HG03469 (cell line): Measurements from ENCODE around the gene CIAO3.

ENCODE experiments used
- ATAC-seq: cut with Tn5 transposase; IDR thresholded peaks from one replicate; pipeline ENCODE4 v1.9.1; 2021; ENCODE audit warnings: mild to moderate bottlenecking, moderate library complexity, moderate number of reproducible peaks; ENCODE audit not compliant: unreplicated experiment

Gene CIAO3

GRCh38 chr16:736936-737481 lies 3.8 kb downstream of the CIAO3 start:
- ATAC-seq = no peak

- ATAC-seq = no peak
Measured at GRCh38 chr16:735982-736453, 4.8 kb downstream of the CIAO3 start.

GRCh38 chr16:734981-735881 lies 5.6 kb downstream of the CIAO3 start:
- no peak for ATAC-seq

- no peak for ATAC-seq
Measured at GRCh38 chr16:734208-734980, 6.4 kb downstream of the CIAO3 start.

GRCh38 chr16:733382-734207 lies 7.2 kb downstream of the CIAO3 start:
- ATAC-seq = no peak

GRCh38 chr16:732936-733335 lies 7.9 kb downstream of the CIAO3 start:
- no peak for ATAC-seq

- ATAC-seq = no peak
Measured at GRCh38 chr16:732332-732731, 8.5 kb downstream of the CIAO3 start.

GRCh38 chr16:730666-731509 lies 9.9 kb downstream of the CIAO3 start:
- ATAC-seq = no peak

- no peak for ATAC-seq
Measured at GRCh38 chr16:729768-730665, 10.8 kb downstream of the CIAO3 start.

- ATAC-seq = no peak
Measured at GRCh38 chr16:728890-729744, 11.7 kb downstream of the CIAO3 start.

GRCh38 chr16:728131-728889 lies 12.5 kb downstream of the CIAO3 start:
- no peak for ATAC-seq

GRCh38 chr16:727291-727977 lies 13.4 kb downstream of the CIAO3 start:
- no peak for ATAC-seq

- ATAC-seq = no peak
Measured at GRCh38 chr16:726438-727290, 14.1 kb downstream of the CIAO3 start, which contains the start of the genes CCDC78 and HAGHL. Gene CCDC78 (minus strand): TSS chr16:726443. CDS start chr16:726367, 76 bp downstream. Gene HAGHL (plus strand): TSS chr16:727106. CDS start chr16:727510, 404 bp downstream.

GRCh38 chr16:726188-726437 lies 14.7 kb downstream of the CIAO3 start:
- ATAC-seq = no peak

- ATAC-seq = no peak
Measured at GRCh38 chr16:725463-726187, 15.2 kb downstream of the CIAO3 start.
